GM21447 (cell line): Measurements from ENCODE around the gene PTPA.
"Not testable (repeated sequence)": the region's sequence is repeated elsewhere in the genome, so short reads cannot be mapped to it uniquely, and the experiment has no call there.

ENCODE experiments used
- ATAC-seq: cut with Tn5 transposase; IDR thresholded peaks from one replicate; pipeline ENCODE4 v1.9.1; 2021; ENCODE audit not compliant: unreplicated experiment

The PTPA gene

GRCh38 chr9:129174724-129175514 is 63.7 kb downstream of the PTPA start:
- ATAC-seq = no peak

- no peak for ATAC-seq
Observed at GRCh38 chr9:129175515-129175824, 64.3 kb downstream of the PTPA start.

GRCh38 chr9:129175825-129176633 is 64.8 kb downstream of the PTPA start:
- ATAC-seq = peak; percentile 24

- ATAC-seq = no peak
Observed at GRCh38 chr9:129176701-129177442, 65.7 kb downstream of the PTPA start.

- no peak for ATAC-seq
Observed at GRCh38 chr9:129177443-129177790, 66.2 kb downstream of the PTPA start.

- ATAC-seq = peak; percentile 65
Observed at GRCh38 chr9:129177791-129178567, 66.8 kb downstream of the PTPA start, which contains the start of gene IER5L. IER5L (minus strand) TSS chr9:129178261; CDS start chr9:129178052, 209 bp downstream.

- ATAC-seq = no peak
Observed at GRCh38 chr9:129178568-129179382, 67.6 kb downstream of the PTPA start.

GRCh38 chr9:129181246-129181645 is 70.0 kb downstream of the PTPA start:
- ATAC-seq = no peak

- no peak for ATAC-seq
Observed at GRCh38 chr9:129182122-129182521, 70.9 kb downstream of the PTPA start.

- ATAC-seq = no peak
Observed at GRCh38 chr9:129182625-129183494, 71.6 kb downstream of the PTPA start.

GRCh38 chr9:129183495-129184218 is 72.4 kb downstream of the PTPA start:
- no peak for ATAC-seq

- ATAC-seq = no peak
Observed at GRCh38 chr9:129184219-129184524, 73.0 kb downstream of the PTPA start.

- ATAC-seq = no peak
Observed at GRCh38 chr9:129184596-129185122, 73.4 kb downstream of the PTPA start.

- no peak for ATAC-seq
Observed at GRCh38 chr9:129185402-129185801, 74.2 kb downstream of the PTPA start.

- no peak for ATAC-seq
Observed at GRCh38 chr9:129185991-129186390, 74.8 kb downstream of the PTPA start.

GRCh38 chr9:129187042-129187441 is 75.8 kb downstream of the PTPA start:
- no peak for ATAC-seq

GRCh38 chr9:129189971-129190370 is 78.8 kb downstream of the PTPA start:
- ATAC-seq = not testable (repeated sequence)

- ATAC-seq = no peak
Observed at GRCh38 chr9:129191234-129191633, 80.0 kb downstream of the PTPA start.
